H1 (cell line): Measurements from ENCODE around the gene MSH2. TPM values are rescaled to one million over a fixed set of nuclear protein-coding genes. Genes with fewer than 3 reads are reported as not detected.

Experiments used
- ASH2L ChIP-seq: fragments of 200-600, 300-600 bp; sonication (generic); IDR thresholded peaks from one replicate; pipeline ENCODE4 v1.7.1; 2017; ENCODE audit warnings: low read length
- BACH1 ChIP-seq: IDR thresholded peaks from 2 replicates; pipeline ENCODE4 v1.6.1; 2012; ENCODE audit warnings: low read length, improper control_type of control experiment
- BCL11A ChIP-seq, 2 experiments: IDR thresholded peaks; one replicate each; pipeline ENCODE4 v1.6.1; 2011; ENCODE audit warnings: low read depth in 2 of 2, low read length in 2 of 2, mild to moderate bottlenecking in 2 of 2
- CBX5 ChIP-seq: fragments of 300-800, 300-1000 bp; sonication (generic); IDR thresholded peaks from 2 replicates; pipeline ENCODE4 v1.7.1; 2016; ENCODE audit warnings: antibody characterized with exemption, low read length, low read depth
- CHD2 ChIP-seq: IDR thresholded peaks from 2 replicates; pipeline ENCODE4 v1.6.1; 2012; ENCODE audit warnings: low read length, improper control_type of control experiment
- CREB1 ChIP-seq: IDR thresholded peaks from 2 replicates; pipeline ENCODE4 v1.6.1; 2012; ENCODE audit warnings: inconsistent platforms
- CTBP2 ChIP-seq: IDR thresholded peaks from 2 replicates; pipeline ENCODE4 v1.7.0; 2011; ENCODE audit warnings: borderline replicate concordance, mild to moderate bottlenecking, moderate library complexity, mixed read lengths, low read length; ENCODE audit not compliant: insufficient read depth, insufficient read length
- EGR1 ChIP-seq: IDR thresholded peaks from 2 replicates; pipeline ENCODE4 v1.6.1; 2011; ENCODE audit warnings: low read depth, low read length, borderline replicate concordance
- FOSL1 ChIP-seq: IDR thresholded peaks from 2 replicates; pipeline ENCODE4 v1.6.1; 2011; ENCODE audit warnings: mild to moderate bottlenecking, low read depth, low read length, moderate library complexity; ENCODE audit not compliant: insufficient read depth
- HDAC2 ChIP-seq, 2 experiments: fragments of 300-600 bp in 1 of 2; sonication (generic) in 1 of 2; IDR thresholded peaks; 2 replicates each; pipeline ENCODE4 v1.6.1; 2011 to 2012; ENCODE audit warnings: low read depth in 2 of 2, low read length in 2 of 2, mild to moderate bottlenecking in 2 of 2, moderate library complexity in 2 of 2, borderline replicate concordance in 1 of 2, inconsistent platforms in 1 of 2
- HDAC6 ChIP-seq: IDR thresholded peaks from one replicate; pipeline ENCODE4 v1.7.1; 2012; ENCODE audit warnings: low read depth, mild to moderate bottlenecking, inconsistent platforms, low read length, moderate library complexity
- JUN ChIP-seq: IDR thresholded peaks from 2 replicates; pipeline ENCODE4 v1.6.1; 2011; ENCODE audit warnings: low read depth, mild to moderate bottlenecking, improper control_type of control experiment, low read length
- KDM1A ChIP-seq: fragments of 200-600, 300-600 bp; sonication (generic); IDR thresholded peaks from 2 replicates; pipeline ENCODE4 v1.7.1; 2016; ENCODE audit warnings: mild to moderate bottlenecking, low read length, borderline replicate concordance
- NANOG ChIP-seq: IDR thresholded peaks from 2 replicates; pipeline ENCODE4 v1.6.1; 2011; ENCODE audit warnings: low read length, low read depth, mild to moderate bottlenecking, inconsistent platforms; ENCODE audit not compliant: insufficient read depth, poor library complexity, severe bottlenecking
- PHF8 ChIP-seq: fragments of 200-600 bp; sonication (generic); conservative IDR thresholded peaks from 2 replicates; pipeline ENCODE4 v1.7.1; 2012; ENCODE audit warnings: low read depth, mild to moderate bottlenecking, inconsistent platforms, low read length, moderate library complexity
- POLR2A ChIP-seq, 2 experiments: IDR thresholded peaks; 1 replicate in 1 of 2; 2 replicates in 1 of 2; pipeline ENCODE4 v1.6.1; 2011; ENCODE audit warnings: low read depth in 2 of 2, low read length in 2 of 2, mild to moderate bottlenecking in 2 of 2; ENCODE audit errors: control extremely low read depth in 1 of 2
- SIX5 ChIP-seq: IDR thresholded peaks from 2 replicates; pipeline ENCODE4 v1.6.1; 2011; ENCODE audit warnings: mild to moderate bottlenecking, low read depth, low read length
- SP1 ChIP-seq: IDR thresholded peaks from 2 replicates; pipeline ENCODE4 v1.6.1; 2011; ENCODE audit warnings: low read depth, low read length
- SP4 ChIP-seq: IDR thresholded peaks from 2 replicates; pipeline ENCODE4 v1.6.1; 2012; ENCODE audit warnings: low read length, inconsistent platforms
- SRF ChIP-seq: IDR thresholded peaks from 2 replicates; pipeline ENCODE4 v1.6.1; 2011; ENCODE audit warnings: mild to moderate bottlenecking, low read depth, low read length, moderate library complexity
- TBP ChIP-seq: IDR thresholded peaks from 2 replicates; pipeline ENCODE4 v1.6.1; 2011; ENCODE audit warnings: low read depth, low read length, improper control_type of control experiment
- TCF12 ChIP-seq: IDR thresholded peaks from 2 replicates; pipeline ENCODE4 v1.6.1; 2011; ENCODE audit warnings: low read depth, mild to moderate bottlenecking, low read length
- polyA plus RNA-seq, 7 experiments: library from polyadenylated mRNA; depleted of rRNA in 3 of 7; stranded (reverse) in 5 of 7; unstranded in 2 of 7; fragments of >200 nt in 5 of 7; fragments of 200-250 nt in 2 of 7; gene quantifications; 1 replicate in 5 of 7; 2 replicates in 1 of 7; 4 replicates in 1 of 7; pipeline versions ENCODE4 v1.2.1 to v1.2.3, GENCODE V29; 2011 to 2013; ENCODE audit warnings: missing spikeins in 2 of 7, mixed read lengths in 2 of 7
- total RNA-seq: library from RNA; stranded (reverse); fragmentation: NEBNext Ultra II Directional; extraction: Animal tissue kit (Norgen Biotek cat#: 25700); gene quantifications from 2 replicates; pipeline ENCODE4 v1.2.1, GENCODE V29; 2021
- TF ChIP-seq, protein P1 (sequence below): IDR thresholded peaks from 2 replicates; pipeline ENCODE4 v1.6.1; 2012; ENCODE audit warnings: inconsistent platforms
- TF ChIP-seq, protein P2 (sequence below): IDR thresholded peaks from 2 replicates; pipeline ENCODE4 v1.6.1; 2011; ENCODE audit warnings: low read depth, mild to moderate bottlenecking, low read length; ENCODE audit not compliant: insufficient read depth

Gene MSH2
- total and polyA plus RNA-seq, 2 of the 8 experiments (the other 6 are each of a cell fraction or from before 2014, with no cell fraction given): 64.1 to 228 TPM

- TF ChIP-seq CBX5 (no peak), JUN (no peak), SP4 (no peak), SRF (no peak), EGR1 (peak; percentile 59; the same call in 1 of the 2 replicates), PHF8 (peak; percentile 80), KDM1A (no peak), TCF12 (peak; percentile 99), HDAC2 (IDR thresholded peaks at IDR 0.05; ENCODE audit: borderline replicate concordance in 1 of 2, low read depth in 2 of 2, low read length in 2 of 2) (peak; percentile 28 to 52; a peak in 2 of 4 replicates), POLR2A (IDR thresholded peaks at IDR 0.05; ENCODE audit: control extremely low read depth in 1 of 2, low read depth in 2 of 2, low read length in 2 of 2) (peak in 1 of 2 experiments; percentile 78; a peak in 2 of 3 replicates), BCL11A (IDR thresholded peaks at IDR 0.05; ENCODE audit: low read depth in 2 of 2, low read length in 2 of 2) (no peak), BACH1 (no peak; the same call in 1 of the 2 replicates), CREB1 (peak; percentile 69), CHD2 (peak; percentile 71; the same call in 1 of the 2 replicates), SP1 (peak; percentile 82), NANOG (peak; percentile 80), TBP (peak; percentile 73), HDAC6 (no peak), CTBP2 (no peak), FOSL1 (no peak), SIX5 (no peak), ASH2L (peak; percentile 68)
- TF ChIP-seq, protein P1, sequence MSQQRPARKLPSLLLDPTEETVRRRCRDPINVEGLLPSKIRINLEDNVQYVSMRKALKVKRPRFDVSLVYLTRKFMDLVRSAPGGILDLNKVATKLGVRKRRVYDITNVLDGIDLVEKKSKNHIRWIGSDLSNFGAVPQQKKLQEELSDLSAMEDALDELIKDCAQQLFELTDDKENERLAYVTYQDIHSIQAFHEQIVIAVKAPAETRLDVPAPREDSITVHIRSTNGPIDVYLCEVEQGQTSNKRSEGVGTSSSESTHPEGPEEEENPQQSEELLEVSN: peak; percentile 96
- TF ChIP-seq, protein P2, sequence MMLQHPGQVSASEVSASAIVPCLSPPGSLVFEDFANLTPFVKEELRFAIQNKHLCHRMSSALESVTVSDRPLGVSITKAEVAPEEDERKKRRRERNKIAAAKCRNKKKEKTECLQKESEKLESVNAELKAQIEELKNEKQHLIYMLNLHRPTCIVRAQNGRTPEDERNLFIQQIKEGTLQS: no peak
Observed at GRCh38 chr2:47402805-47403608, at the start of gene MSH2 (continued).
